Hypothalamus (tissue), 51 donors: ENCODE measurements around the gene BCKDHB.
"Not testable (repeated sequence)": the region's sequence is repeated elsewhere in the genome, so short reads cannot be mapped to it uniquely, and the experiment has no call there.

Source experiments
- DNase-seq, 51 donors: peaks; one replicate each; lab custom pipeline; 2025; lab: John Stamatoyannopoulos, UW

Gene BCKDHB

DNA sequence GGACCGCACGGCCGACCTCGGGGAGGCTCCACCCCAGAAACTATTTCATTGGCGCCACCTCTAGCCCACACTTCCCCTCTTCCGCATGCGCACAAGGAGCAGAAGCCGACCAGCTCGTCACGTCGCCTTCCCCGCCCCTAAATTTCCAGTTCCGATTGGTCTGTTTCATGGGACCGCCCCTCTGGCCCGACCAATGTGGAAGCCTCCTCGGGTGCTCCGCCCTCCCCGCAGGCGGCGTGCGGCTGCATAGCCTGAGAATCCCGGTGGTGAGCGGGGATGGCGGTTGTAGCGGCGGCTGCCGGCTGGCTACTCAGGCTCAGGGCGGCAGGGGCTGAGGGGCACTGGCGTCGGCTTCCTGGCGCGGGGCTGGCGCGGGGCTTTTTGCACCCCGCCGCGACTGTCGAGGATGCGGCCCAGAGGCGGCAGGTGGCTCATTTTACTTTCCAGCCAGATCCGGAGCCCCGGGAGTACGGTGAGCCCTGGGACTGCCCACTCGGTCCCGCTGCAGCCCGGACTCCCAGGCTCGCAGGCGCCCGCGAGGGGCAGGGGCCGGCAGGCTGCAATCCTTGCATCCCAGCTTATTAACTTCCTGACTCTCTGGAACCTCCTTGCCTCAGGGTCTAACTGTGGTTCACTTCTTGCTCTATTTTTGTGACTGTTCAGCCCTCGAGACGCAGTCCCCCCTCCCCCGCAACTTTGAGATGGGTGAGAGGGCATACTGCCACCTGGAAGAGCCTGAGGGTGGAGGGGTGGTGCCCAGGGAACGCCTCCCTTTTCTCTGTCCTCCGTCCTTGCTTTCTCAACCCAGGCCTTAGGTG lies at the start of gene BCKDHB:
Gene BCKDHB (plus strand): TSS at position 254 of the 818 bp plus-strand sequence. CDS start 23 bp downstream, at position 277.
- DNase-seq, result peak; percentile 74 to 99 (median 97)

DNA sequence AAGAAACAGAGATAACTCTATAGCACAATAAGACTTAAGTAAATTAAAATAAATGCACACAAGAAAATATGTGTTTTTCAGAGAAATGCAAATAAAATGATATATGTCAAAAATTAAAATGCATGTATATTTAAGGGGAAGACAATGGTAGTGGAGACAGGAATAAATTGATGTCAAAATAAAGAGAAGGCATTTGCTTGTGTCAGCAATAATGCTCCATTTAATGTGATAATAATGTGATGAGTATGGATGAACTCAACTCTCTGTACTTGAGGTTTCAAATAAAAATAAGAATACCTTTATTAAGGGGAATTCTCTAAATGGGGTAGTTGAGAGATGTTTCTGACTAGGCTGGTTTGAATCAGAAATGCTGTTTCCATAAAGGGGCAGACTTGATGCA lies 45.7 kb upstream of the BCKDHB start:
- DNase-seq, result no peak

GRCh38 chr6:80068146-80068545 lies 38.3 kb upstream of the BCKDHB start:
- not testable (repeated sequence) for DNase-seq

DNA sequence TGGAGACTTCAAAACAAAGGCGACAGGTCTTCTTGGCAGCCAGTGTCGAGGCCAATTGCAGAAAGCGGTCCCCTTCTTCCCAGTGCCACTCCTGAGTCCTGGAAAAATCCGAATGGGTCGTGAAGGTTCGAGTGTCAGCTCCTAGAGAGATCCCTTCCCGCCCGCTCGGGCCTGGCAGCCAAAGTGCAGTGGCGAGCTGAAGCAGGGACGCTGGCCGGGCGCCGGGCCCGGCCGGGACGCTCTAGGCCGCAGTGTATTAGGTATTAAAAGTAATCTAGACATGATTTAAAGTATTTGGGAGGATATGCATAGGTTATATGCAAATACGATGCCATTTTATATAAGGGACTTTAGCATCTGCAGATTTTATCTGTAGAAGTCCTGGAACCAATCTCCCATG lies 36.0 kb upstream of the BCKDHB start:
- not testable (repeated sequence) for DNase-seq

DNA sequence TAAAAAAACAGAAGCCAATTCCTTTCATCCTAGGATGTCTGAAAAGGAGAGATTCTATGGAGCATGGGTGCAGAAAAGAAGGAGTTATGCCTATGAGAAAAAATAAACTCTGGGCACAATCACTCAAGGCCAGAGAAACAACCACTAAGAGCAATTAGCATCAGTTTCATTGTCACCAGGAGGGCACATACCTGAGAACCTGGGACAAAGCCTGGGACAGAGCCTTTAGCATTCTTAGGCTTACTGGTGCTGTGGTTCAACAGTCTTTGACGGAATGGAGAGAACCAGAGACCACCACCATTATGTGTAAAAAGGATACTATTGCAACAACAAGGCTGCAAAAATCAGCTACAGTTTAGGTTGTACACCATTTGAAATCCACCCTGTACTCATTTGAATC lies 29.4 kb upstream of the BCKDHB start:
- DNase-seq, result no peak

- DNase-seq, result no peak
These were observed 17.8 kb upstream of the BCKDHB start for GRCh38 chr6:80088637-80089036.

DNA sequence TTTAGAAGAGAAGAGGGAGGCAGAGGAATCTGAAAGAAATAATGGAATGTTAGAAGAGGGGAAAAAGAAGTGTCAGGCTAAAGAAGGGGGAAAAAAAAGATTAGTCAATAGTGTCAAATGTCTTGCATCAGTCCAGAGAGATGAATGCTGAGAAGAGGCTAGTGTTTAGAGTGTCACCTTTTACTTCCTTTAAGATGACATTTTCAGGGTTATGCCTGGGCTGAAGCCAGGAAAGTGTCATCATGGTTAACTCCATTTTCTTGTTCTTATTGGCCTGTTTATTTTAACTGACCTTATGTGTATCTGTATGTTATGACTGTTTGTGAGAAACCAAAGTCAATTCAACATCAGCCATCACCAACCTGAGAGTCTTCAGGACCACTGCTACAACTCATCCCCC lies 15.0 kb upstream of the BCKDHB start:
- DNase-seq, result no peak

DNA sequence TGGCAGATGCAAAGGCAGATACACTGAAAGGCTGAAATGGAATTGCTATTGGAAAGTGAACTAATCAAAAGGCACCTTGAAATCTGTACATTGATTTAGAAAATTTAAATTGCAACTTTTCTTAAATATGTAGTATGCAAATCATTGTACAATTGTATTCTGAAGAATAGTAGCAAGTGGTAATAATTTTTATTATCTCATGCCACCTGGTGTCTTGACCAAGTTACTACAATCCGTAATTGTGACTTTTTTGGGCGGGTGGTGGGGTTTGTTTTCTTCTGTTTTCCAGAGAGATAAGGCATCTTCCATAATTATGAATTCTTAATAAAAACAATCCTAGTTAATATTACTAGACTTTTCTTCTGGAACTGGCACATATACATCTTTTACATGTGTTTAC lies 12.5 kb upstream of the BCKDHB start:
- DNase-seq, result peak in 1 of 51 donors; percentile 5

- no peak for DNase-seq
These were observed 10.9 kb upstream of the BCKDHB start for GRCh38 chr6:80095600-80095999.

- no peak for DNase-seq
These were observed 8.1 kb upstream of the BCKDHB start for GRCh38 chr6:80098392-80098791.

DNA sequence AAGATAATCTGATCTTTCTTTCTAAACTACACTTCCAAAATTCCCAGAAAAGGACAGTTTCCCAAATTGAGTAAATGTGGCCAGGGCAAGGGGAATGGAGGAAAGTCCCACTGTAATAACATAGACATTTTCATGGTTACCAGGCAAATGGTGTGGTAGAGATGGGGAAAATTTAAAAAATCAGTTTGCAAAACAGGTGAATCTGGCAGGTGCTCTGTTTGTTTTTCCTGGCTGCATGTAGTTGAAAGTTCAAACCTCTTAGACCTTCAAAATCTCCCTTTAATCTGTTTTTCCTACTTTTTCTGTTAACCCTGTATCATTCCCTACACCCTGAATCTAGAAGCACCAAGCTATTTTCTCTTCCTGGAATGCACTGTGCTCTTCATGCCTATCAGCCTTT lies 2.0 kb upstream of the BCKDHB start:
- DNase-seq, result no peak

- DNase-seq, result no peak
These were observed 476 bp upstream of the BCKDHB start for GRCh38 chr6:80105972-80106417.

- not testable (repeated sequence) for DNase-seq
These were observed 16.1 kb downstream of the BCKDHB start for GRCh38 chr6:80122576-80122975.

DNA sequence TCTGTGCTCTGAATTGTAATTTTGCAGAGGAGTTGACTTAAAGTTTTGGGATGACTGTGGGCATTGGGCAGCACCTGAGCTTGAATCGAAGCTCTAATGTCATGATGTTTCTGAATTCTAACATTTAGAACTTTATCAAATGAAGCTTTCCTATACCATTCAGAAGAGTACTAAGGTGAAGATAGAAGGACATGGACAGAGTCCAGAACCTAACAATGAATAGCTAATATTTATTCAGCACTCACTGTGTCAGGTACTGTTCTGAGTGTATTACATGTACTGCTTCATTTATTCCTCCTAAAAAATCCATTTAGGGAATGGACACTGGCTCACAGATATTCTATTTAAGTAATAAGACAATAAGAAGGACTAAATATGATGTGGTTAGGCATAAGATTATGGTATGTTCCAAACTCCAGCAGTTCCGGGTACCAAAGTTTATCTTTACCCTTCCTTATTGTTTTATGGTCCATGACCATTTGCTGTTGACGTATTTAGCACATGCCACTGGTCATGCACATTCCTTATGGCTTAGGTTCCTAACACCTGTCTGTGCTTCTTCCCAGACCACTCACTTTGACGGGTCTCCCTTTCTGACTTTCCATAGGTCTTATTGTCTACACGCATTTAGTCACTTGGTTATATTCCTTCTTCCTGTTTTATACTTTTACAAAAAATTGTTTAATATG lies 20.3 kb downstream of the BCKDHB start:
- no peak for DNase-seq

DNA sequence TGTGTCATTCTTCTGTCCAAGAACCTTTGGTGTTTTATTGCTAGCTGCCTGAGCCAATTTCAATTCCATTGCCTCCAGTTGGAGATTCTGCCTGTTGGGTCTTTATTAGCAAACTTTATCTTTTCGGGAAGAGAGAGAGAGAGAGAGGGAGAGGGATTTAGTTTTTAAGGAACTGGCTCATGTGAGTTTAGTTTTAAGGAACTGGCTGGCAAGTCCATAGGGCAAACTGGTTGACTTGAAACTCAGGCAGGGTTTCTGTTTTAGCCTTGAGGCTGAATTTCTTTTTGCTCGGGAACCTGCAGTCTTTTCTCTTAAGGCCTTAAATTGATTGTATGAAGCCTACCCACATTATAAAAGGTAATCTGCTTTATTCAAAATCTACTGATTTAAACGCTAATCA lies 23.0 kb downstream of the BCKDHB start:
- DNase-seq, result no peak

- peak in 33 of 51 donors; percentile 4 to 77 (median 27) for DNase-seq
These were observed 26.5 kb downstream of the BCKDHB start for GRCh38 chr6:80133020-80133419.

DNA sequence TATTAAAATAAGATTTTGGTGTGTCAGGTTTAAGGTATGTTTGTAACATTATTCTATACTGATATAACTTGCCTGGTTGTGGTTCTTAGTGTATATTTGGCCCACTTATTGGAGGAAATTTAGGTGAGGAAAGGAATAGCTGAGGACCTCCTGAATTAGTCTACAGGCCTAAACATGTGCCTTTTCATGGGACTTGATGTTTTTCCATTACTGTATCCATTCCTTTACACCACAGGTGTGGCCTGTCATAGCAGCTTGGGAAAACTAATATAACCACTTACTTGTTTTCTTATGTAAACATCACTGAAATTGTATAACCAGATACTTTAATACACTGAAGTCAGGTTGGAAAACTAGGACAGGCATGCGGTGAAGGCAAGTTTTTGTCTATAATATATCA lies 27.6 kb downstream of the BCKDHB start:
- no peak for DNase-seq

- no peak for DNase-seq
These were observed 36.1 kb downstream of the BCKDHB start for GRCh38 chr6:80142586-80142985.

DNA sequence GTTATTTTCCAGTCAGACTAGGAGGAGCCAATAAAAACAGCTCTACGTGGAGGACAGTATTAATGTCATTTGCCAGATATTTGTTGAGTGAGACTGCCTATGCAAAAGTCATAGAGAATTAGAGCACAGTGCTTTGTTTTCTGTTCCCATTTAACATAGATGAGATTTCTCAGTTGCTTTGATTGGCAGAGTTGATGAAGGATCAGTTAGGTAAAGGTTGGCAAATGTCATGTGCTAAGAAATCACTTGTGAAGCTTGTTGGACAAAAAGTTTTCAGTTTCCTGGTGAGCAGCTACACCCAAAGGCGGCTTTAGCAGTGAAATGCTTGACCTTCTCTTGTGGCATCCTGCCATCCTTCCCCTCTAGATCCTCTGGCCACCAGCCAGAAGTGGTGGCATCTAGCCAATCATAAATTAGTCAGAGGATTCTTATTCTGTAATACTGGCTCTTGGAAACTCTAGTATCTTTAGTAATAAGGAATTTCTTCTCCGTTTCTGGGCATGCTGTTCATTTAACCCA lies 37.0 kb downstream of the BCKDHB start:
- DNase-seq, result peak in 35 of 51 donors; percentile 0 to 55 (median 11)

DNA sequence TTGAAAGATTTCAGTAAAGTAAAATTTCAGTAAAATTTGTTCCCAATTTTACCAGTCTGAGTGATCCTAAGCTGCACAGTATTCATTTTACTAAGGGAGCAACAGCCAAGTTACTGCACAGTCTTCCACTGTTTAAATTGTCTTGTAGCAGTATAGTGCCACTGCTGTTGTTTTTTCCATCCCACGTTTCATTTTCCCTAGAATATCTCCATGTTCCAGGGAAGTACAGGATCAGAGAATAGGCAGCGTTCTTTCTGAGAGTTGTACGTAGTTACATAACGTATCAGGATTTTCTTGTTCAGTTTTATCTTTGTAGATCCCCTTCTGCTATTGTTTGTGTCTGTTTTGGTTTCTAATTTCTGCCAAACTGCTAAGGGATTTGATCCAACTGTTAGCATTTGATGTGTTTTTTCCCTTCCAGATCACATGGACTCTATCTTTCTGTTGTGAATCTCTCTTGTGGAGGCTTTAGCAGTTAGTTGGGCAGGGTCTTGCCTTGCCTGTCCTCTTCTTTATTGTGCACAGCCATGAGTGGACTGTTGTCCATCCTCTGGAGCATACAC lies 38.4 kb downstream of the BCKDHB start:
- no peak for DNase-seq

GRCh38 chr6:80145509-80145908 lies 39.0 kb downstream of the BCKDHB start:
- DNase-seq, result no peak
